T-helper 17 cell (primary cell): ENCODE data around the gene PREX1. TPM values are rescaled to one million over a fixed set of nuclear protein-coding genes. Genes with fewer than 3 reads are reported as not detected.
"Not testable (repeated sequence)": the region's sequence is repeated elsewhere in the genome, so short reads cannot be mapped to it uniquely, and the experiment has no call there.

ENCODE experiments used
- ATAC-seq: fragments of 150-1000 bp; cut with Tn5 transposase; 2 replicates; pipeline ENCODE4 v1.10.0; 2021; ENCODE audit warnings: mild to moderate bottlenecking, moderate library complexity
- DNase-seq, 3 donors: peaks; one replicate each; pipeline versions ENCODE4 v3.0.0 to v3.0.0-alpha.2; 2020 to 2021
- H3K9me3 ChIP-seq: one replicate; pipeline ENCODE4 v1.7.0; 2013; ENCODE audit warnings: low read length, mild to moderate bottlenecking; ENCODE audit not compliant: control insufficient read depth, poor library complexity, severe bottlenecking
- H3K27ac Mint-ChIP-seq: one replicate; pipeline ENCODE4 v1.8.0; 2022; ENCODE audit warnings: mild to moderate bottlenecking, moderate library complexity, mixed read lengths
- H3K27me3 Mint-ChIP-seq: one replicate; pipeline ENCODE4 v1.8.0; 2022; ENCODE audit warnings: mixed read lengths
- H3K36me3 Mint-ChIP-seq: one replicate; pipeline ENCODE4 v1.8.0; 2022; ENCODE audit warnings: low read depth, mixed read lengths
- H3K4me1 Mint-ChIP-seq: one replicate; pipeline ENCODE4 v1.8.0; 2022; ENCODE audit warnings: mild to moderate bottlenecking, mixed read lengths
- H3K4me3 Mint-ChIP-seq: one replicate; pipeline ENCODE4 v1.8.0; 2022; ENCODE audit warnings: mild to moderate bottlenecking, moderate library complexity, mixed read lengths
- total RNA-seq, 4 donors: library from RNA in 2 of 4; stranded (reverse) in 2 of 4; gene quantifications; one replicate each; pipeline ENCODE4 v1.2.3 and lab custom pipeline; 2022 to 2026

The PREX1 gene
- total RNA-seq, 2 donors from 2014 or later = 188 to 200 TPM

DNA sequence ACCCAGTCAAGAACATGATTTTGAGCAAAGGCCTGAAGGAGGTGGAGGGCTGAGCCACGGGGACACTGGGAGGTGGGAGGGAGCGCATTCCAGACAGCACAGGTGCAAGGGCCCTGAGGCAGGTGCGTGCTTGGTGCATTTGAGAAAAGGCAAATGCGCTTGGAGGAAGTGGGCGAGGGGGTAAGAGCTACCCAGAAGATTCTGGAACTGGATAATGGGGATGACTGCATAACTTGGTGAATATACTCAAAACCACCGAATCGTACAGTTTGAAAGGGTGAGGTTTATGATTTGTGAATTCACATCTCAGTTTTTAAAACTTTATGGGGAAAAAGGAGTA is 9.8 kb downstream of the PREX1 start:
- no peaks in the 10 kb centered on the region for H3K9me3 ChIP-seq
- Mint-ChIP-seq H3K27me3 (no peaks in the 10 kb centered on the region), H3K27ac (no peak overlapping the region), H3K4me3 (peak overlapping the region; percentile 96), H3K36me3 (peaks cover 4% of the 10 kb centered on the region), H3K4me1 (peaks cover 77% of the 10 kb centered on the region)
- DNase-seq (no peak), ATAC-seq (no peak)

DNA sequence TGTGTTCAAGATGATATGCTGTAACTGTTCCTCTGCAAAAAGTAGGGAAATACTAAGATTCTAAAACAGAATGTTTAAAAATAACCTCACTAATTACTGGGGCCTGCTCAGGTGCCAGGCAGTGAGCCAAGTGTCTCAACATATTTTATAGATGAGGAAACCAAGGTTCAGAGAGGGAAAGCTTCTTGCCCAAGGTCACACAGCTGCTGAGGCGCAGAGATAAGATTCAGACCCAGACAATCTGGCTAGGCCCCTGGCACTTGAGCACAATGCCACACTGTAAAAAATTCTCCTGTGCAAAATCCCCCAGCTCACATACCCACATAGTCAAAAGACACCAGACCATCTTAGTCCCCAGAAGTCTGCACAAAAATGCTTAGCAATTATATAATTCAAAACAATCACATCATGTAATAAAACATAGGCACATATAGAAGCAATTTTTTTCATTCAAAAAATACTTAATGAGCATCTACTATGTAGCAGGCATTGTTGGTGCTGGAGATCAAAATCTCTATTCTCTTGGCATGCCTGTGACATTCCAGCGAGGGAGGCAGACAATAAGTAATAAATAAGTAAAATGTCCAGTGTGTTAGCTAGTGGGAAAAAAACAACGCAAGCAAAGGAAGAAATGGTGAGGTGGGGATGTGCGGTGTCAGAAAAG is 10.3 kb downstream of the PREX1 start:
- Mint-ChIP-seq H3K4me3 (peak overlapping the region; percentile 96), H3K27me3 (no peaks in the 10 kb centered on the region), H3K36me3 (peaks cover 4% of the 10 kb centered on the region), H3K27ac (no peak overlapping the region), H3K4me1 (peaks cover 72% of the 10 kb centered on the region)
- DNase-seq = no peak
- no peak for ATAC-seq
- H3K9me3 ChIP-seq = no peaks in the 10 kb centered on the region

DNA sequence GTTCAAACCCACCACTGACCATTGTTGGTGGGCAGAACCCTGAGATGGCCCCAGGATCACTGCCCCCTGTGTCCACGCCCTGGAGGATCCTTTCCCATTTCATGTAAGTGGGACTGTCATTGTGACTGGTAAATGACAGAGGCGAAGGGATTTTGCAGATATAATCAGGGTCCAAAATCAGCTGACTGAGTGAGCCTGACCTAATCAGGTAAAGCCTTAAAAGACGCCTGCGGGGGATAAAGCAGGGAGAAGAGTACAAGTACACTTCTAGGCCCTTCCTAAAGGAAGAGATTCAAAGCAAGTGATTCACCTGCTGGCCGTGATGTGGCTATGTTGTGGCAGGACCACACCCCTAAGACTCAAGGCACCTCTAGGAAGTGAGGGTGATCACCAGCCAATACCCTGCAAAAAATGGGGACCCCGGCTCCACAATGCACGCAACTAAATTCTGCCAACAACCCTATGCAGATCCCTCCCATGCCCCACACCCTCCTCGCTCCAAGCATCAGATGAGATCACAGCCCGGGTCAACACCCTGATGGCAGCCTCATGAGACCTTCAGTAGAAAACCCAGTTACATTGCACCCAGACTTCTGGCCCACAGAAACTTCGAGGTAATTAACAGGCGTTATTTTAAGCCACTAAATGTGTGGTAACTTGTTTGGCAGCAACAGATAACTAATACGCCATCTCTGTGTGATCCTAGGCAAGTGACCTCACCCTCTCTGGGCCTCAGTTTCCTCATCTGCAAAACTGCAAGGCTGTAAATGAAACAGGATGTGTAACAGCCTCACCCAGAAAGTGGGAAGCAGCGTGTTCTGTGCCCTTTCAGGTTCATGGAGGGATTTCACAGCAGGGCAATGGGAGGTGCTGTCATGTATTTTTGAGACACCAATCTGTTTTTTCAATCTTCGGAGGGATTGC is 11.3 kb downstream of the PREX1 start:
- Mint-ChIP-seq H3K27ac (no peak overlapping the region), H3K36me3 (peaks cover 5% of the 10 kb centered on the region), H3K4me1 (peaks cover 71% of the 10 kb centered on the region), H3K27me3 (no peaks in the 10 kb centered on the region), H3K4me3 (peak overlapping the region; percentile 67)
- peak; percentile 29 for ATAC-seq
- no peak for DNase-seq
- no peaks in the 10 kb centered on the region for H3K9me3 ChIP-seq

DNA sequence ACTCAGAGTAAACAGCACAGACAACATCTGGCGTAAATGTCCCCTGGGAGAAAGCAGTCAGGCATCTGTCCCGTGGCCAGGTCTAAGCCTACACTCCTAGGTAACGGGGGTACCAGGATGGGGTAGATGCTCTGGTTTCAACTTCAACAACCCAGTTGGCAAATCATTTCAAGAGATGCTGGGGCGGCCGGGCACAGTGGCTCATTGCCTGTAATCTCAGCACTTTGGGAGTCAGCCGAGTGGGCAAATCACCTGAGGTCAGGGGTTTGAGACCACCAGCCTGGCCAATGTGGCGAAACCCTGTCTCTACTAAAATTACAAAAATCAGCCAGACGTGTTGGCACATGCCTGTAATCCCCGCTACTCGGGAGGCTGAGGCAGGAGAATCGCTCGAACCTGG is 12.3 kb downstream of the PREX1 start:
- no peaks in the 10 kb centered on the region for H3K27me3 Mint-ChIP-seq
- H3K27ac Mint-ChIP-seq = no peak overlapping the region
- ATAC-seq (no peak), DNase-seq (no peak)
- no peak overlapping the region for H3K4me3 Mint-ChIP-seq
- H3K9me3 ChIP-seq = no peaks in the 10 kb centered on the region
- H3K36me3 Mint-ChIP-seq = peaks cover 8% of the 10 kb centered on the region
- peaks cover 66% of the 10 kb centered on the region for H3K4me1 Mint-ChIP-seq

DNA sequence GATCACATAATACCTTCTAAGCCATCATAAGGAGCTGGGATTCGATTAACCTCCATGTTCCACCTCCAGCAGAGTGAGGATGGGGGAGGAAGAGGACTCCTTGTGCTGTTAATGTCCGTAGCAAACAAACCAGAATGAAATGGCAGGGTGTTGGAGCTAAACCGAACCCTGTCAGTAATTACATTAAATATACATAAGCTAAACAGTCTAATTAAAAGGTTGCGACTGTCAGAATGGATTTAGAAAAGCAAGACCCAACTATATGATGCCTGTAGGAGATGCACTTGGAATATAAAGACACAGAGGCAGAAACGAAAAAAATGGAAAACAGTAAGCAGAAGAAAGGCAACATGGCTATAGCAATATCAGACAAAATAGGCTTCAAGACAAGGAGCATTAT is 13.2 kb downstream of the PREX1 start:
- Mint-ChIP-seq H3K27me3 (no peaks in the 10 kb centered on the region), H3K36me3 (peaks cover 8% of the 10 kb centered on the region), H3K4me3 (no peak overlapping the region), H3K4me1 (peaks cover 60% of the 10 kb centered on the region), H3K27ac (no peak overlapping the region)
- DNase-seq = no peak
- no peaks in the 10 kb centered on the region for H3K9me3 ChIP-seq
- ATAC-seq = no peak

DNA sequence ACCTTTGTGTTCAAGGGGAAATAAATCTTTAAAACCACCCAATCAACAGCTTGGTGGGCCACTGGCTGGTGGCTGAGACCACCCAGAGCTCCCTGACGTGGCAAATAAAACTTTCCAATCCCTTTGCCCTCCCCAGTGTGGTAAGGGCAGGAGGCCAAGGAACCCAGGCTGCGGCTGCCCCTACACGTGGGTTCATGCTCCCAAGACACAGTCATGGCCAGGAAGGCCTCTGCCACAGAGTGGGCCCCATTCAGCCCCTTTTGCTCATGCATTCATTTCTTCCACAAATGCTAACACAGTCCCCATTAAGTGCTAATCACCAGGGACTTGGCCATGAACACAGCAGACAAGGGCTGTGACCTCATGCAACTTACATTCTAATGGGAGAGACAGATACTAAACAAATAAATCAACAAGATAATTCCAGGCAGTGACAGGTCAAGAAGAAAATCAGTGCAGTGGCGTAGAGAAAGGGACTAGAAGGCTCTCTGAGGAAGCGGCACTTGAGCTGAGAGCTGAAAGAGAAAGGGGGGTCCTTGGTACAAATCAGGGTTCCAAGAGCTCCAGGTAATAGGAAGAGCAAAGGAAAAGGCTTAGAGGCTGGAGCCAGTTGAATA is 13.8 kb downstream of the PREX1 start:
- H3K9me3 ChIP-seq = no peaks in the 10 kb centered on the region
- no peak for ATAC-seq
- Mint-ChIP-seq H3K36me3 (peaks cover 6% of the 10 kb centered on the region), H3K4me1 (peaks cover 58% of the 10 kb centered on the region), H3K4me3 (no peak overlapping the region), H3K27me3 (no peaks in the 10 kb centered on the region), H3K27ac (no peak overlapping the region)
- no peak for DNase-seq

GRCh38 chr20:48813446-48813747 is 14.4 kb downstream of the PREX1 start:
- Mint-ChIP-seq H3K36me3 (peaks cover 6% of the 10 kb centered on the region), H3K27me3 (no peaks in the 10 kb centered on the region), H3K4me3 (no peak overlapping the region), H3K4me1 (peaks cover 59% of the 10 kb centered on the region), H3K27ac (no peak overlapping the region)
- DNase-seq = no peak
- peak; percentile 32 for ATAC-seq
- no peaks in the 10 kb centered on the region for H3K9me3 ChIP-seq

- H3K27me3 Mint-ChIP-seq = no peaks in the 10 kb centered on the region
- no peak overlapping the region for H3K4me3 Mint-ChIP-seq
- DNase-seq = no peak
- H3K4me1 Mint-ChIP-seq = peaks cover 59% of the 10 kb centered on the region
- peak; percentile 11 for ATAC-seq
- peaks cover 6% of the 10 kb centered on the region for H3K36me3 Mint-ChIP-seq
- no peaks in the 10 kb centered on the region for H3K9me3 ChIP-seq
- H3K27ac Mint-ChIP-seq = no peak overlapping the region
Measured at GRCh38 chr20:48812600-48813445, 15.0 kb downstream of the PREX1 start.

GRCh38 chr20:48812114-48812513 is 15.7 kb downstream of the PREX1 start:
- not testable (repeated sequence) for H3K9me3 ChIP-seq, H3K27me3 Mint-ChIP-seq, ATAC-seq, DNase-seq, H3K36me3 Mint-ChIP-seq
- H3K4me1 Mint-ChIP-seq = peaks cover 54% of the 10 kb centered on the region
- H3K4me3 Mint-ChIP-seq = peak overlapping the region; percentile 47
- H3K27ac Mint-ChIP-seq = peak overlapping the region; percentile 88

GRCh38 chr20:48809673-48810072 is 18.1 kb downstream of the PREX1 start:
- no peak for DNase-seq
- H3K4me3 Mint-ChIP-seq = peak overlapping the region; percentile 55
- peak overlapping the region; percentile 76 for H3K27ac Mint-ChIP-seq
- ATAC-seq = no peak
- peaks cover 42% of the 10 kb centered on the region for H3K4me1 Mint-ChIP-seq
- no peaks in the 10 kb centered on the region for H3K27me3 Mint-ChIP-seq
- H3K36me3 Mint-ChIP-seq = peaks cover 7% of the 10 kb centered on the region
- peaks cover 3% of the 10 kb centered on the region for H3K9me3 ChIP-seq

DNA sequence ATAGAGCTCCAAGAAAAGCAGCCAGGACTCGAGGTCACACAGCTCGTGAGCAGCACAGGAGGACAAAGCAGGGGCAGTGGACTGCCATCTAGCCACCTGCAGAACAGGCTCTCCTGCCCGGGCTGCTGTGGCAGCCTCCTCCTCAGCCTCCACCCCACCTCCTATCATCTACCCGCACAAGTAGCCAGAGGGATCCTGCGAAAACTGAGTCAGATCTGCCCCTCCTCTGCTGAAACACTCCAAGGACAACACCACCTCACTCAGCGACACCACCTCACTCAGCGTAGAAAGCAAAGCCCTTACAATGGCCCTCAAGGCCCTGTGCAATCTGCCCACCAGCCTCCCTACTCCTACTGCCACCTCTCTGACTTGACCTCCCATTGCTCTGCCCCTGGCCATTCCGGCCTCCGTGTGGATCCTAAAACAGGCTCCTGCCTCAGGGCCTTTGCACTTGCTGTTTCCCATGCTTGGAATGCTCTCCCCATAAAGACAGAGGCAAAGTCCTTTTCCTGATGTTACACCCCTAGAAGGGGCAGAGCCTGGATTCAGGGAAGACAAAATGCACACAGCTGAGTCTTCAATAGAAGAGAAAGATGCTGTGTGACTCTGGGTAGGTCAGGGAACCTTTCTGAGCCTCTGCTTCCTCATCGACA is 19.3 kb downstream of the PREX1 start:
- peaks cover 11% of the 10 kb centered on the region for H3K36me3 Mint-ChIP-seq
- peak overlapping the region; percentile 76 for H3K27ac Mint-ChIP-seq
- no peaks in the 10 kb centered on the region for H3K27me3 Mint-ChIP-seq
- DNase-seq (no peak), ATAC-seq (no peak)
- peaks cover 50% of the 10 kb centered on the region for H3K4me1 Mint-ChIP-seq
- peak overlapping the region; percentile 58 for H3K4me3 Mint-ChIP-seq
- H3K9me3 ChIP-seq = peaks cover 3% of the 10 kb centered on the region

DNA sequence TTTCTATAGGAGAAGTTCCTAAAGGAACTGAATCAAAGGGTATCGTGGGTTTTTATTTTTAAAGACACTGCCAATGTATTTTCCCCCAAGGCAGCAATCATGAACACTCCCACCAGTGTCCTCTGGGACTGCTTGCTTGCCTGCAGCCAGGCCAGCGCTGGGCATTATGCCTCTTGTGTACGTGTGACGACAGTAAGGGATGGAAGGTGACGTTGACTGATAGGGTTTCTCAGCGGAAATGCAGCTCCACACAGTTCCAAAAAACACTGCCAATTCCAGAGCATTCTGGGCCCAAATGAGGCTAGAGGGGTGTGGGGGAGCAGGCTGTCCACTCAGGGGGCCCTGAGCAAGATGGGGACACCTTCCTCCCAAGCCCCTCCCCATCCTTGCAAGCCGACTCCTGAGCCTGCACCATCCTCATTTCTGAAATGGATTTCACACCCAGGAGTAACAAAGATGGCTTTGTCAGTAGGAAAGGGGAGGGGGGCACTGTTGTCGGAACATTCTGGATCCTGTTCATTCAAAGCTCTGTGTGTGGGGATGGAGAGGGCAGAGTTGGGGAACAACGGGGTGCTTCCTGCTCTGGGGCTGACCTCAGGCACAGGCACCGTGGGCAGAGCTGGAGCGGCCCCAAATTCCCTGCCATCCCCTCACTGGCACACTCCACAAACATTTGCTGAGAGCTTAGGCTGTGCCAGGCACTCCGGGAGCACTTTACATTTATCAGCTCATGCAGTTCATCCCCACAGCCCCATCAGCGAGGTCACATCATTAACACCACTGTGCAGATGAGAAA is 20.0 kb downstream of the PREX1 start:
- H3K4me3 Mint-ChIP-seq = peak overlapping the region; percentile 5
- no peaks in the 10 kb centered on the region for H3K27me3 Mint-ChIP-seq
- DNase-seq (no peak), ATAC-seq (no peak)
- peaks cover 50% of the 10 kb centered on the region for H3K4me1 Mint-ChIP-seq
- peaks cover 11% of the 10 kb centered on the region for H3K36me3 Mint-ChIP-seq
- H3K27ac Mint-ChIP-seq = peak overlapping the region; percentile 76
- H3K9me3 ChIP-seq = peaks cover 3% of the 10 kb centered on the region
